ENCODE measurements around the gene KLF18. TPM values are rescaled to one million over a fixed set of nuclear protein-coding genes. Genes with fewer than 3 reads are reported as not detected.

The KLF18 gene
- total RNA-seq = not detected in 2 replicates

GRCh38 chr1:44141531-44141930 is at the start of gene KLF18:
Gene KLF18, minus strand, starts transcription at chr1:44141631. Its CDS starts 0 bp downstream, at chr1:44141631.

GRCh38 chr1:44118682-44119081 is 22.7 kb downstream of the KLF18 start, which contains the start of gene KLF17:
Gene KLF17, plus strand, starts transcription at chr1:44118821. Its CDS starts 87 bp downstream, at chr1:44118908.

Other genes with a start within 250 kb of the KLF18 start
- gene ARTN, start 207.8 kb downstream of the KLF18 start, total RNA-seq = 133 and 139 TPM in 2 replicates
- gene IPO13, start 194.7 kb downstream of the KLF18 start, total RNA-seq = 26.2 and 33.2 TPM in 2 replicates
- gene DPH2, start 171.6 kb downstream of the KLF18 start, total RNA-seq = 15.0 and 32.5 TPM in 2 replicates
- gene ATP6V0B, start 166.7 kb downstream of the KLF18 start, total RNA-seq = 175 and 230 TPM in 2 replicates
- 135 and 155 TPM in 2 replicates for gene B4GALT2, start 162.4 kb downstream of the KLF18 start, total RNA-seq
- gene CCDC24, start 150.0 kb downstream of the KLF18 start, total RNA-seq = 7.1 and 9.1 TPM in 2 replicates
- gene SLC6A9, start 110.2 kb downstream of the KLF18 start, total RNA-seq = 9.1 and 12.0 TPM in 2 replicates
- not detected in 2 replicates for gene KLF17, start 22.8 kb downstream of the KLF18 start, total RNA-seq
- gene DMAP1, start 71.8 kb upstream of the KLF18 start, total RNA-seq = 21.0 and 31.6 TPM in 2 replicates
- 76.6 and 80.5 TPM in 2 replicates for gene ERI3, start 213.6 kb upstream of the KLF18 start, total RNA-seq